Bronchial epithelial cell (primary cell): ENCODE results near the gene CEP41. TPM values are rescaled to one million over a fixed set of nuclear protein-coding genes. Genes with fewer than 3 reads are reported as not detected.

Experiments used
- DNase-seq: peaks from one replicate; pipeline ENCODE4 v3.0.0-alpha.2; 2010; ENCODE audit warnings: low read depth
- FAIRE-seq: peaks from 2 replicates; lab custom pipeline; 2011; peaks lifted over from hg19 to GRCh38; lab: Jason Lieb, UNC
- H3K27me3 ChIP-seq: 2 replicates; pipeline ENCODE4 v1.5.1; 2011; ENCODE audit warnings: low read length; ENCODE audit not compliant: control insufficient read depth, insufficient read depth
- H3K36me3 ChIP-seq: 2 replicates; pipeline ENCODE4 v1.5.1; 2011; ENCODE audit warnings: low read length; ENCODE audit not compliant: control insufficient read depth, insufficient read depth
- H3K4me3 ChIP-seq: 2 replicates; pipeline ENCODE4 v1.5.1; 2011; ENCODE audit warnings: mild to moderate bottlenecking, low read depth, low read length, control low read depth
- CTCF ChIP-seq: IDR thresholded peaks from 2 replicates; pipeline ENCODE4 v1.5.1; 2011; ENCODE audit warnings: mild to moderate bottlenecking, moderate library complexity, low read length, control low read depth, inconsistent platforms; ENCODE audit not compliant: insufficient read depth, severe bottlenecking
- total RNA-seq: library from RNA; depleted of rRNA; stranded (reverse); fragments of >200 nt; gene quantifications from 2 replicates; pipeline ENCODE4 v1.2.1, GENCODE V29; 2014

The CEP41 gene
- total RNA-seq, 1 donor from 2014 or later: 4.2 TPM

DNA sequence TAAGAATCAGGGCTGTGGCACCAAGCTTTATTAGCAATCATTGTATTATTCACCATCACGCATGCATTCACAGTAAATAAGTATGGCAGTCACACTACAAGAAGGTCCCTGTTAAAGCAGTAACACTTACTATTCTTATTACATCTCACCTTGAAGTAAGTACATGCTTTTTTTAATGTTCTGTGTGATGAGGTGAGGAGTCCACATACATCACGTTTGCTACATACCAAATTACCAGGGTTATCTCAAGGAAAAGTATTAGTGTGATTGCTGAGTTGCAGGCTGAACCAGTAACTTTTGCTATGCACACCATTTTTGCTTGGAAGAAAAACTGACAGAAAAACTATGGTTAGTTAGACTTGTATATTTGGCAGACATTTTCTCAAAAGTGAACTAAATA is 35.8 kb downstream of the CEP41 start:
- no peak for TF ChIP-seq CTCF
- Histone ChIP-seq H3K4me3 (no peak overlapping the region), H3K36me3 (peaks cover 1% of the 10 kb centered on the region), H3K27me3 (no peaks in the 10 kb centered on the region)
- DNase-seq (no peak), FAIRE-seq (no peak)

GRCh38 chr7:130401578-130401977 is 39.2 kb downstream of the CEP41 start:
- Histone ChIP-seq H3K27me3 (no peaks in the 10 kb centered on the region), H3K4me3 (no peak overlapping the region), H3K36me3 (peaks cover 1% of the 10 kb centered on the region)
- TF ChIP-seq CTCF: no peak
- no peak for FAIRE-seq
- DNase-seq: no peak

DNA sequence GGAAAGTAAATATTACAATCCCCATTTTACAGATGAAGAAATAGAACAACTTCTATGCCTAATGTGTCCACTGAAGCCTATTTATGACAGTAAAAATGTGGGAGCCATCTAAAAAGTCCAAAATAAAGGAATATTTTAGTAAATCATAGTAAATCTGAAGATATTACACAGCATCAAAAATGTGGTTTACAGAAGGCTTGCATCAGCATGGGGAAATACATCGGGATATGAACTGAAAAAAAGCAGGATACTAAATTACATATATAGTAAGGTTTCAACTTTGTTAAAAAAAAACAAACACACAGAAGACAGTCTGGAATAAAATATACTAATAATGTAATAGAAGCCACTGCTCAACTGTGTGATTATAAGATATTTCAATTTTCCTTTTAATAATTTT is 39.7 kb downstream of the CEP41 start:
- FAIRE-seq (no peak), DNase-seq (no peak)
- no peak overlapping the region for H3K4me3 ChIP-seq
- no peaks in the 10 kb centered on the region for H3K27me3 ChIP-seq
- H3K36me3 ChIP-seq: peaks cover 1% of the 10 kb centered on the region
- TF ChIP-seq CTCF: no peak

DNA sequence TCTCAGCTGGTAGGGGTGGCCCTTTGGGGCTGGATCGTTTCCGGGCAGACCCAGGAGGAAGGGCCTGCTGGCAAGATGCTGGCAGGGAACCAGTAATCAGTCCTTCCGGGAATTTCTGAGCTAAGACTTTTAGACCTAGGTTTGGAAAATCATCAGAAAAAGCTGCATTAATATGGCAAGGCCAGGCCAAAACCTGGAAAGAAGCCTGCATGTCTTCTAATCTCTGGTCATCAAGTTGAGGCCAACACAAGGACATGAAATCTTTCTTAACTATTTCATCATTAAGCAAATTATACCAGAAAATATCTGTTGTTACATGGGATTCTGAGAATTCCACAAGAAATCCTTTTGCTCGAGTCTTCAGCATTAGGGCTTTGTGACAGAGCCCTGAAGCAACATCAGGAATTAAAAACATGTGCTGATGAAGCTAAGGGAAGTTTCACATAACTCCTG is 40.7 kb downstream of the CEP41 start:
- DNase-seq (no peak), FAIRE-seq (no peak)
- H3K36me3 ChIP-seq: peaks cover 1% of the 10 kb centered on the region
- TF ChIP-seq CTCF: no peak
- no peak overlapping the region for H3K4me3 ChIP-seq
- H3K27me3 ChIP-seq: no peaks in the 10 kb centered on the region

- FAIRE-seq (no peak), DNase-seq (no peak)
- Histone ChIP-seq H3K27me3 (no peaks in the 10 kb centered on the region), H3K36me3 (peaks cover 1% of the 10 kb centered on the region), H3K4me3 (no peak overlapping the region)
- no peak for TF ChIP-seq CTCF
These were observed 42.2 kb downstream of the CEP41 start for GRCh38 chr7:130398526-130399090.

DNA sequence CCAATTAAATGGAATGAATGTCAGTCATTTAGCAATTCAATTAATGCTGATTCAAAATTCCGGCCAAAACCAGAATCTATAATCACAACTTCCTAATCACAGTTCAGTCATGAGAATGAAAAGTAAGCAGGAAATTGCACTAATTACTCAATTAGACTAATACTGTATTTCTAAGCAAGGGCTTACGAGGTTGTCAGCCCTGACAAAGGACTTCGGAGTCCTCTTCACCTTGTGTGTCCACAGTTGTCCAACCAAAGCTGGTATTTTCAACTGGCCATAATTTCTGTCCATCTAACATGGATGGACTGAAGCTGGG is 43.1 kb downstream of the CEP41 start:
- Histone ChIP-seq H3K27me3 (no peaks in the 10 kb centered on the region), H3K4me3 (no peak overlapping the region), H3K36me3 (peaks cover 1% of the 10 kb centered on the region)
- no peak for TF ChIP-seq CTCF
- FAIRE-seq: no peak
- no peak for DNase-seq
